Neuronal stem cell (in vitro differentiated cells): Measurements from ENCODE around the gene CDKN3.

Experiments used
- DNase-seq: peaks from one replicate; pipeline ENCODE4 v3.0.0-alpha.2; 2013; ENCODE audit warnings: low spot score
- H2AFZ ChIP-seq: one replicate; pipeline ENCODE4 v1.6.1; 2013; ENCODE audit warnings: mild to moderate bottlenecking, low read length, inconsistent platforms
- H2AK5ac ChIP-seq: 2 replicates; pipeline ENCODE4 v1.6.1; 2013; ENCODE audit warnings: low read depth, mild to moderate bottlenecking, inconsistent platforms, low read length, moderate library complexity, mixed read lengths
- H2BK120ac ChIP-seq: 2 replicates; pipeline ENCODE4 v1.6.1; 2013; ENCODE audit warnings: low read depth, mild to moderate bottlenecking, inconsistent platforms, low read length, moderate library complexity, mixed read lengths
- H2BK12ac ChIP-seq: one replicate; pipeline ENCODE4 v1.6.1; 2013; ENCODE audit warnings: low read length, inconsistent platforms
- H2BK15ac ChIP-seq: 2 replicates; pipeline ENCODE4 v1.6.1; 2013; ENCODE audit warnings: mild to moderate bottlenecking, low read length, inconsistent platforms, mixed read lengths
- H2BK5ac ChIP-seq: one replicate; pipeline ENCODE4 v1.6.1; 2013; ENCODE audit warnings: inconsistent platforms, mild to moderate bottlenecking, low read length, moderate library complexity
- H3K14ac ChIP-seq: one replicate; pipeline ENCODE4 v1.6.1; 2013; ENCODE audit warnings: low read length, inconsistent platforms
- H3K18ac ChIP-seq: 2 replicates; pipeline ENCODE4 v1.6.1; 2013; ENCODE audit warnings: low read length, inconsistent platforms
- H3K23ac ChIP-seq: 2 replicates; pipeline ENCODE4 v1.6.1; 2013; ENCODE audit warnings: low read depth, mild to moderate bottlenecking, mixed read lengths, low read length, inconsistent platforms; ENCODE audit not compliant: poor library complexity
- H3K27ac ChIP-seq: replicated peaks from 3 replicates; pipeline ENCODE4 v1.5.1; 2013; ENCODE audit warnings: low read length, inconsistent platforms
- H3K27me3 ChIP-seq, 3 experiments: 2 replicates each; pipeline ENCODE4 v1.6.1; 2013; ENCODE audit warnings: low read length in 3 of 3, mild to moderate bottlenecking in 2 of 3, inconsistent platforms in 1 of 3, low read depth in 1 of 3, mixed read lengths in 1 of 3, moderate library complexity in 1 of 3; ENCODE audit not compliant: control insufficient read depth in 3 of 3, insufficient read depth in 3 of 3
- H3K36me3 ChIP-seq, 2 donors: replicated peaks in 1 of 2; 2 replicates each; pipeline ENCODE4 v1.6.1; 2013; ENCODE audit warnings: low read length in 2 of 2; ENCODE audit not compliant: control insufficient read depth in 2 of 2, insufficient read depth in 2 of 2
- H3K4ac ChIP-seq: 2 replicates; pipeline ENCODE4 v1.6.1; 2013; ENCODE audit warnings: inconsistent platforms, mild to moderate bottlenecking, low read length, moderate library complexity
- H3K4me1 ChIP-seq, 2 donors: 1 replicate in 1 of 2; 2 replicates in 1 of 2; pipeline ENCODE4 v1.6.1; 2013; ENCODE audit warnings: low read length in 2 of 2, low read depth in 1 of 2; ENCODE audit not compliant: control insufficient read depth in 2 of 2, insufficient read depth in 1 of 2
- H3K4me2 ChIP-seq: one replicate; pipeline ENCODE4 v1.6.1; 2013; ENCODE audit warnings: mild to moderate bottlenecking, low read length, inconsistent platforms; ENCODE audit not compliant: insufficient read depth, poor library complexity, severe bottlenecking
- H3K4me3 ChIP-seq, 2 donors: 2 replicates each; pipeline ENCODE4 v1.5.1; 2013; ENCODE audit warnings: low read length in 2 of 2, mild to moderate bottlenecking in 2 of 2, inconsistent platforms in 1 of 2, moderate library complexity in 1 of 2
- H3K79me1 ChIP-seq: one replicate; pipeline ENCODE4 v1.6.1; 2013; ENCODE audit warnings: low read depth, mild to moderate bottlenecking, inconsistent platforms, low read length, moderate library complexity
- H3K9ac ChIP-seq: one replicate; pipeline ENCODE4 v1.6.1; 2013; ENCODE audit warnings: mild to moderate bottlenecking, low read depth, low read length, inconsistent platforms; ENCODE audit not compliant: poor library complexity
- H3K9me3 ChIP-seq, 2 donors: replicated peaks in 1 of 2; 2 replicates each; pipeline versions ENCODE3 to v1.6.1; 2013; ENCODE audit warnings: low read length in 2 of 2, mild to moderate bottlenecking in 2 of 2, inconsistent platforms in 1 of 2, low read depth in 1 of 2, mixed read lengths in 1 of 2, moderate library complexity in 1 of 2; ENCODE audit not compliant: control insufficient read depth in 2 of 2, insufficient read depth in 1 of 2
- H4K8ac ChIP-seq: one replicate; pipeline ENCODE4 v1.6.1; 2013; ENCODE audit warnings: low read depth, mild to moderate bottlenecking, inconsistent platforms, low read length, moderate library complexity
- H4K91ac ChIP-seq: one replicate; pipeline ENCODE4 v1.6.1; 2013; ENCODE audit warnings: low read length, low read depth, mild to moderate bottlenecking, inconsistent platforms; ENCODE audit not compliant: poor library complexity
- WGBS, 2 donors: extraction: QIAGEN DNeasy Blood & Tissue Kit; methylation state at CpG; one replicate each; pipeline ENCODE4 v1.1.7; 2013; ENCODE audit warnings: missing lambda C conversion rate in 2 of 2, mixed read lengths in 1 of 2; ENCODE audit not compliant: insufficient read length in 2 of 2, insufficient replicate concordance in 1 of 2; ENCODE audit errors: extremely low coverage in 2 of 2; 5-methylcytosine and 5-hydroxymethylcytosine counted together

CDKN3 gene

DNA sequence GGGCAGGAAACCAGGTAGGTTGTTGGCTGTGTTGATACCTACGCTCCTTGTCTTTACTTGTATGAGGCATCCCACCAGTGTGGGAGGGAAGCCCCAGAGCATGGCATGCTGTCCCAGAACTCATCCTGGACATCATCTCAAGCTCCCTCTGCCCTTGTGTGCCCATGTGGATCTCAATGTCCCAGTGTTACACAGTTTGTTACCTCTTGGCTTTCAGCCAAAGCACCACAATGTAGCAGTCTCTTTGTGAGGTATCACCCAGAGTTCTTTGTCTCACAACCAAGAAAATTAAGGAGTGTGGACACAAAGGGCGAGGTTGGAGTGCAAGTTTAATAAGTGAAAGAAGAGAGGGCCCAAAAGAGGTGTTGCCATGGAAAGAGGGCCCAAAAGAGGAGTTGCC lies 43.1 kb upstream of the CDKN3 start:
- H3K23ac ChIP-seq: no peak overlapping the region
- no peak overlapping the region for H2AFZ ChIP-seq
- H2BK5ac ChIP-seq: no peak overlapping the region
- H3K27ac ChIP-seq: no peak overlapping the region
- no peak overlapping the region for H3K4ac ChIP-seq
- no peak overlapping the region for H2BK15ac ChIP-seq
- DNase-seq: no peak
- H3K18ac ChIP-seq: no peak overlapping the region
- no peak overlapping the region for H2AK5ac ChIP-seq
- no peak overlapping the region for H4K91ac ChIP-seq
- H3K14ac ChIP-seq: no peak overlapping the region
- WGBS, 2 donors: no CpG with 5 or more reads among the region's 2 CpGs
- H3K4me1 ChIP-seq: peaks cover 0 to 4% of the 10 kb centered on the region in 2 donors
- no peaks in the 10 kb centered on the region for H3K79me1 ChIP-seq
- H3K9me3 ChIP-seq: peaks cover 3 to 11% of the 10 kb centered on the region in 2 donors
- no peak overlapping the region for H2BK120ac ChIP-seq
- no peaks in the 10 kb centered on the region for H3K36me3 ChIP-seq
- H4K8ac ChIP-seq: no peak overlapping the region
- no peak overlapping the region for H3K4me3 ChIP-seq
- no peak overlapping the region for H2BK12ac ChIP-seq
- H3K27me3 ChIP-seq: peaks cover 0 to 16% (median 0%) of the 10 kb centered on the region in 3 experiments
- H3K4me2 ChIP-seq: no peak overlapping the region
- H3K9ac ChIP-seq: no peak overlapping the region

GRCh38 chr14:54354096-54354495 lies 42.7 kb upstream of the CDKN3 start:
- Histone ChIP-seq H3K27ac (no peak overlapping the region), H2BK120ac (no peak overlapping the region), H2BK5ac (no peak overlapping the region), H4K8ac (no peak overlapping the region), H2AFZ (no peak overlapping the region), H3K18ac (no peak overlapping the region), H3K79me1 (no peaks in the 10 kb centered on the region), H3K36me3 (no peaks in the 10 kb centered on the region), H4K91ac (no peak overlapping the region), H3K4me3 (no peak overlapping the region), H3K14ac (no peak overlapping the region), H3K27me3 (peaks cover 0 to 16% (median 0%) of the 10 kb centered on the region in 3 experiments), H3K4me2 (no peak overlapping the region), H2AK5ac (no peak overlapping the region), H3K4me1 (peaks cover 0 to 4% of the 10 kb centered on the region in 2 donors), H2BK15ac (no peak overlapping the region), H3K9ac (no peak overlapping the region), H2BK12ac (no peak overlapping the region), H3K23ac (no peak overlapping the region), H3K9me3 (peaks cover 3 to 11% of the 10 kb centered on the region in 2 donors), H3K4ac (no peak overlapping the region)
- no peak for DNase-seq

- Histone ChIP-seq H3K27ac (no peak overlapping the region), H3K4me1 (peaks cover 0 to 1% of the 10 kb centered on the region in 2 donors), H3K27me3 (peaks cover 0 to 22% (median 0%) of the 10 kb centered on the region in 3 experiments)
Measured at GRCh38 chr14:54354968-54355641, 41.7 kb upstream of the CDKN3 start.

GRCh38 chr14:54355698-54356097 lies 41.1 kb upstream of the CDKN3 start:
- no peak overlapping the region for H2AFZ ChIP-seq

More at GRCh38 chr14:54354968-54355641, 41.7 kb upstream of the CDKN3 start:
- Histone ChIP-seq H2BK120ac (no peak overlapping the region), H3K36me3 (no peaks in the 10 kb centered on the region), H3K14ac (no peak overlapping the region), H3K79me1 (no peaks in the 10 kb centered on the region), H3K18ac (no peak overlapping the region), H2AK5ac (no peak overlapping the region), H2BK5ac (no peak overlapping the region), H2BK12ac (no peak overlapping the region), H3K9me3 (peaks cover 3 to 11% of the 10 kb centered on the region in 2 donors), H3K9ac (no peak overlapping the region), H3K23ac (no peak overlapping the region), H3K4me2 (no peak overlapping the region), H2AFZ (no peak overlapping the region), H3K4ac (no peak overlapping the region), H4K91ac (no peak overlapping the region), H2BK15ac (no peak overlapping the region), H3K4me3 (no peak overlapping the region), H4K8ac (no peak overlapping the region)
- no peak for DNase-seq

More at GRCh38 chr14:54355698-54356097, 41.1 kb upstream of the CDKN3 start:
- Histone ChIP-seq H3K23ac (no peak overlapping the region), H2BK120ac (no peak overlapping the region), H3K4me2 (no peak overlapping the region), H3K36me3 (no peaks in the 10 kb centered on the region), H3K9ac (no peak overlapping the region), H3K14ac (no peak overlapping the region), H2BK12ac (no peak overlapping the region), H3K4ac (no peak overlapping the region), H2BK5ac (no peak overlapping the region), H2AK5ac (no peak overlapping the region), H3K18ac (no peak overlapping the region), H3K4me3 (no peak overlapping the region), H2BK15ac (no peak overlapping the region), H3K9me3 (peaks cover 3 to 12% of the 10 kb centered on the region in 2 donors), H4K8ac (no peak overlapping the region), H3K79me1 (no peaks in the 10 kb centered on the region), H4K91ac (no peak overlapping the region), H3K4me1 (peaks cover 0 to 1% of the 10 kb centered on the region in 2 donors), H3K27ac (no peak overlapping the region), H3K27me3 (peaks cover 0 to 25% (median 0%) of the 10 kb centered on the region in 3 experiments)
- WGBS, 2 donors: no CpG with 5 or more reads among the region's 2 CpGs
- no peak for DNase-seq
